SK-N-SH (cell line): ENCODE measurements around the gene LY6G6D. TPM values are rescaled to one million over a fixed set of nuclear protein-coding genes. Genes with fewer than 3 reads are reported as not detected.
A peak's percentile ranks its signal among the peaks of the same experiment; 100 is the strongest.

Experiments
- CTCF ChIA-PET: fragments of 300-600, 350-600 bp; formaldehyde crosslinking; extraction: SDS; loops from one replicate; lab custom pipeline; 2021; lab: Yijun Ruan, JAX
- POLR2A ChIA-PET: fragments of 350-600 bp; sonication (Branson Sonifier 250); formaldehyde crosslinking; extraction: SDS; loops from one replicate; lab custom pipeline; 2020; ENCODE audit warnings: antibody characterized with exemption, inconsistent platforms; lab: Yijun Ruan, JAX
- DNase-seq: peaks from one replicate; pipeline ENCODE4 v3.0.0; 2012
- H2AFZ ChIP-seq: fragments of 200-600 bp; sonication (generic); 2 replicates; pipeline ENCODE4 v1.8.1; 2016; ENCODE audit warnings: antibody characterized with exemption, mild to moderate bottlenecking, low read depth
- H3F3A ChIP-seq: fragments of 200-600 bp; sonication (generic); replicated peaks from 2 replicates; pipeline ENCODE3; 2016; ENCODE audit warnings: antibody characterized with exemption, mild to moderate bottlenecking; ENCODE audit not compliant: insufficient read depth
- H3K27ac ChIP-seq, 2 experiments: fragments of 200-500 bp in 1 of 2; fragments of 200-600 bp in 1 of 2; sonication (Bioruptor generic) in 1 of 2; sonication (generic), shearing (Covaris generic) in 1 of 2; 2 replicates each; pipeline versions ENCODE4 v1.5.1 to v1.6.1; 2014 to 2016; ENCODE audit warnings: low read depth in 2 of 2, inconsistent platforms in 1 of 2, low read length in 1 of 2, mild to moderate bottlenecking in 1 of 2, mixed read lengths in 1 of 2
- H3K27me3 ChIP-seq: fragments of 200-600 bp; sonication (generic), shearing (Covaris generic); 2 replicates; pipeline ENCODE4 v1.6.1; 2016; ENCODE audit warnings: mixed run types; ENCODE audit not compliant: insufficient read depth
- H3K36me3 ChIP-seq, 2 experiments: fragments of 200-500 bp in 1 of 2; fragments of 200-600 bp in 1 of 2; sonication (Bioruptor generic) in 1 of 2; sonication (generic) in 1 of 2; replicated peaks in 1 of 2; 2 replicates each; pipeline versions ENCODE3 to v1.5.1; 2014 to 2016; ENCODE audit warnings: low read length in 1 of 2, mild to moderate bottlenecking in 1 of 2; ENCODE audit not compliant: insufficient read depth in 2 of 2, control insufficient read depth in 1 of 2
- H3K4me1 ChIP-seq, 2 experiments: fragments of 200-500 bp in 1 of 2; fragments of 200-600 bp in 1 of 2; sonication (Bioruptor generic) in 1 of 2; sonication (generic), shearing (Covaris generic) in 1 of 2; 2 replicates each; pipeline versions ENCODE4 v1.5.1 to v1.6.1; 2014 to 2016; ENCODE audit warnings: low read depth in 1 of 2, low read length in 1 of 2, mixed run types in 1 of 2; ENCODE audit not compliant: insufficient read depth in 2 of 2, control insufficient read depth in 1 of 2
- H3K4me2 ChIP-seq: fragments of 200-600 bp; sonication (generic), shearing (Covaris generic); 2 replicates; pipeline ENCODE4 v1.6.1; 2017; ENCODE audit warnings: mixed run types
- H3K4me3 ChIP-seq, 2 experiments: fragments of 200-500 bp in 1 of 2; fragments of 200-600 bp in 1 of 2; sonication (Bioruptor generic) in 1 of 2; sonication (generic), shearing (Covaris generic) in 1 of 2; 2 replicates each; pipeline versions ENCODE4 v1.5.1 to v1.8.1; 2014 to 2016; ENCODE audit warnings: low read depth in 2 of 2, inconsistent platforms in 1 of 2, low read length in 1 of 2, mild to moderate bottlenecking in 1 of 2, mixed read lengths in 1 of 2, moderate library complexity in 1 of 2
- H3K79me2 ChIP-seq: fragments of 200-600 bp; sonication (generic); 2 replicates; pipeline ENCODE4 v1.8.1; 2017; ENCODE audit warnings: mild to moderate bottlenecking; ENCODE audit not compliant: insufficient read depth
- H3K9ac ChIP-seq: fragments of 200-600 bp; sonication (generic); 2 replicates; pipeline ENCODE4 v1.6.1; 2017; ENCODE audit warnings: mixed run types
- H3K9me2 ChIP-seq: fragments of 200-600 bp; sonication (generic); 2 replicates; pipeline ENCODE4 v1.6.1; 2017; ENCODE audit warnings: mixed run types
- H3K9me3 ChIP-seq: fragments of 200-600 bp; sonication (generic); 2 replicates; pipeline ENCODE4 v1.6.1; 2017; ENCODE audit warnings: mixed run types, mild to moderate bottlenecking, moderate library complexity
- H4K20me1 ChIP-seq: fragments of 200-600 bp; sonication (generic); 2 replicates; pipeline ENCODE4 v1.6.1; 2017; ENCODE audit warnings: mild to moderate bottlenecking, mixed run types; ENCODE audit not compliant: insufficient read depth
- CHD2 ChIP-seq: fragments of 150-350 bp; IDR thresholded peaks from 2 replicates; pipeline ENCODE4 v1.6.1; 2018; ENCODE audit warnings: low read length; ENCODE audit not compliant: partially characterized antibody
- EP300 ChIP-seq, 2 experiments: IDR thresholded peaks; 2 replicates each; pipeline versions ENCODE4 v1.4.0 to v1.6.1; 2012; ENCODE audit warnings: borderline replicate concordance in 1 of 2, low read depth in 1 of 2, low read length in 1 of 2
- EZH2phosphoT487 ChIP-seq: fragments of 200-600 bp; sonication (generic); IDR thresholded peaks from 2 replicates; pipeline ENCODE4 v1.6.1; 2017; ENCODE audit warnings: low read depth, mixed run types, mild to moderate bottlenecking, antibody characterized with exemption, moderate library complexity, borderline replicate concordance
- FOSL2 ChIP-seq: IDR thresholded peaks from 2 replicates; pipeline ENCODE4 v1.4.0; 2012; ENCODE audit warnings: low read depth, mild to moderate bottlenecking, moderate library complexity, borderline replicate concordance
- FOXJ3 ChIP-seq: sonication (generic); formaldehyde crosslinking; IDR thresholded peaks from 2 replicates; pipeline ENCODE4 v1.5.1; 2020; ENCODE audit warnings: mild to moderate bottlenecking, missing genetic modification reagents
- GABPA ChIP-seq: IDR thresholded peaks from 2 replicates; pipeline ENCODE4 v1.4.0; 2012; ENCODE audit warnings: low read depth, mild to moderate bottlenecking
- GATA2 ChIP-seq: sonication (generic); formaldehyde crosslinking; IDR thresholded peaks from 2 replicates; pipeline ENCODE4 v1.5.0; 2020; ENCODE audit warnings: mild to moderate bottlenecking, missing genetic modification reagents
- IRF3 ChIP-seq: fragments of 150-350 bp; IDR thresholded peaks from 2 replicates; pipeline ENCODE4 v1.6.1; 2016; ENCODE audit warnings: mild to moderate bottlenecking, low read depth, low read length
- JUND ChIP-seq: IDR thresholded peaks from 2 replicates; pipeline ENCODE4 v1.4.0; 2012
- MAX ChIP-seq: IDR thresholded peaks from 2 replicates; pipeline ENCODE4 v1.4.0; 2012; ENCODE audit warnings: low read depth
- MEF2A ChIP-seq: IDR thresholded peaks from 2 replicates; pipeline ENCODE4 v1.4.0; 2012; ENCODE audit warnings: low read depth, borderline replicate concordance
- NFIC ChIP-seq: IDR thresholded peaks from 2 replicates; pipeline ENCODE4 v1.4.0; 2012; ENCODE audit warnings: borderline replicate concordance
- NRF1 ChIP-seq: IDR thresholded peaks from 2 replicates; pipeline ENCODE4 v1.6.1; 2012; ENCODE audit warnings: low read depth, mild to moderate bottlenecking, low read length
- POLR2AphosphoS5 ChIP-seq: IDR thresholded peaks from 2 replicates; pipeline ENCODE4 v1.6.1; 2012; ENCODE audit warnings: low read depth, low read length
- RAD21 ChIP-seq: IDR thresholded peaks from 2 replicates; pipeline ENCODE4 v1.6.1; 2012; ENCODE audit warnings: mild to moderate bottlenecking, low read length
- RCOR1 ChIP-seq: fragments of 150-350 bp; IDR thresholded peaks from 2 replicates; pipeline ENCODE4 v1.6.1; 2017; ENCODE audit warnings: antibody characterized with exemption, low read length
- REST ChIP-seq: IDR thresholded peaks from 2 replicates; pipeline ENCODE4 v1.6.1; 2012; ENCODE audit warnings: mild to moderate bottlenecking, low read depth, low read length, moderate library complexity
- RFX5 ChIP-seq: IDR thresholded peaks from 2 replicates; pipeline ENCODE4 v1.6.1; 2012; ENCODE audit warnings: mild to moderate bottlenecking, improper control_type of control experiment, low read length
- RXRA ChIP-seq: IDR thresholded peaks from 2 replicates; pipeline ENCODE4 v1.4.0; 2012; ENCODE audit warnings: low read depth, mild to moderate bottlenecking, borderline replicate concordance
- SIN3A ChIP-seq: IDR thresholded peaks from 2 replicates; pipeline ENCODE4 v1.6.1; 2012; ENCODE audit warnings: low read depth, mild to moderate bottlenecking, low read length, moderate library complexity, borderline replicate concordance
- SMC3 ChIP-seq: IDR thresholded peaks from 2 replicates; pipeline ENCODE4 v1.6.1; 2012; ENCODE audit warnings: low read depth, low read length, improper control_type of control experiment
- TAF1 ChIP-seq: IDR thresholded peaks from 2 replicates; pipeline ENCODE4 v1.6.1; 2012; ENCODE audit warnings: low read depth, mild to moderate bottlenecking, low read length, moderate library complexity, borderline replicate concordance
- TCF12 ChIP-seq: IDR thresholded peaks from 2 replicates; pipeline ENCODE4 v1.4.0; 2012
- TEAD4 ChIP-seq: IDR thresholded peaks from 2 replicates; pipeline ENCODE4 v1.4.0; 2012; ENCODE audit warnings: mild to moderate bottlenecking, borderline replicate concordance; ENCODE audit not compliant: insufficient read depth
- USF2 ChIP-seq: fragments of 150-350 bp; IDR thresholded peaks from 2 replicates; pipeline ENCODE4 v1.6.1; 2017; ENCODE audit warnings: antibody characterized with exemption, low read length, low read depth, borderline replicate concordance
- YY1 ChIP-seq: IDR thresholded peaks from 2 replicates; pipeline ENCODE4 v1.4.0; 2012; ENCODE audit warnings: low read depth, mild to moderate bottlenecking
- ZBTB33 ChIP-seq: IDR thresholded peaks from 2 replicates; pipeline ENCODE4 v1.4.0; 2012; ENCODE audit warnings: low read depth, borderline replicate concordance
- WGBS: methylation state at CpG from one replicate; pipeline ENCODE4 v1.1.6; 2017; ENCODE audit warnings: low lambda C conversion rate; 5-methylcytosine and 5-hydroxymethylcytosine counted together
- polyA plus RNA-seq, 3 experiments: library from polyadenylated mRNA; depleted of rRNA; stranded (reverse); fragments of >200 nt; gene quantifications; 2 replicates each; pipeline ENCODE4 v1.2.3, GENCODE V29; 2012

LY6G6D gene
- polyA plus RNA-seq, 1 of the 3 experiments (the other 2 are of a cell fraction), result not detected

GRCh38 chr6:31752739-31753319 is 37.7 kb downstream of the LY6G6D start:
- WGBS, result 34% methylated on average over 8 of the region's 8 CpGs
- no peak for TF ChIP-seq NRF1
- no peak for TF ChIP-seq TEAD4
- TF ChIP-seq RAD21, result no peak
- TF ChIP-seq POLR2AphosphoS5, result peak; percentile 10; the same call in 1 of the 2 replicates
- TF ChIP-seq TAF1, result no peak
- no peak for TF ChIP-seq YY1
- TF ChIP-seq IRF3, result no peak
- no peak for TF ChIP-seq RXRA
- no peak for TF ChIP-seq ZBTB33
- TF ChIP-seq FOXJ3 (CRISPR knock-in tag), result no peak
- TF ChIP-seq MAX, result no peak
- TF ChIP-seq NFIC, result 0 out of 2 replicates have a peak, but pooled peaks have one; percentile 21
- peak; percentile 76; the same call in 1 of the 2 replicates for TF ChIP-seq FOSL2
- TF ChIP-seq EZH2phosphoT487, result no peak
- TF ChIP-seq USF2, result no peak
- TF ChIP-seq REST, result no peak
- no peak for TF ChIP-seq MEF2A
- TF ChIP-seq TCF12, result peak; percentile 36; the same call in 1 of the 2 replicates
- no peak for TF ChIP-seq RFX5
- TF ChIP-seq GABPA, result no peak
- TF ChIP-seq GATA2 (CRISPR knock-in tag), result no peak
- TF ChIP-seq SIN3A, result no peak
- TF ChIP-seq JUND, result peak; percentile 75
- TF ChIP-seq CHD2, result no peak
- TF ChIP-seq EP300 (IDR thresholded peaks at IDR 0.05; ENCODE audit: borderline replicate concordance in 1 of 2, low read depth in 1 of 2, low read length in 1 of 2), result no peak
- no peak for TF ChIP-seq RCOR1
- TF ChIP-seq SMC3, result no peak

More at GRCh38 chr6:31752739-31753319, 37.7 kb downstream of the LY6G6D start:
- ChIA-PET POLR2A (no interaction called here), CTCF (interaction anchor here (1.0 to 1.4 kb wide), 3 partner anchors 17 to 78 kb away, joined by 3 to 7 read pairs (median 5); no protein-coding TSS in a partner anchor)
- Histone ChIP-seq H3F3A (peaks cover 26% of the 10 kb centered on the region), H3K79me2 (no peaks in the 10 kb centered on the region; the same call in 1 of the 2 replicates), H3K4me3 (no peak overlapping the region), H3K4me1 (0 out of 4 replicates have a peak, but pooled peaks cover 0 to 3% of the 10 kb centered on the region in 2 experiments), H3K9me2 (no peaks in the 10 kb centered on the region), H3K36me3 (peaks cover 0 to 6% of the 10 kb centered on the region in 2 experiments), H3K9me3 (no peaks in the 10 kb centered on the region), H3K9ac (peak overlapping the region; percentile 55; the same call in 1 of the 2 replicates), H3K27ac (peak overlapping the region in 1 of 2 experiments; percentile 84; a peak in 2 of 4 replicates), H3K27me3 (no peaks in the 10 kb centered on the region), H4K20me1 (no peaks in the 10 kb centered on the region), H3K4me2 (peak overlapping the region; percentile 59), H2AFZ (no peak overlapping the region)
- DNase-seq, result no peak
